A673 (cell line): Measurements from ENCODE around the gene SOX30. TPM values are rescaled to one million over a fixed set of nuclear protein-coding genes. Genes with fewer than 3 reads are reported as not detected.
"Not testable (repeated sequence)": the region's sequence is repeated elsewhere in the genome, so short reads cannot be mapped to it uniquely, and the experiment has no call there.

Experiments used
- BruUV-seq: library from RNA; stranded (reverse); fragments of 400-500 nt; replicated peaks from 2 replicates; lab custom pipeline; 2021; lab: Mats Ljungman, UMichigan
- CTCF ChIA-PET: fragments of 300-600 bp; sonication (Branson Sonifier 250); formaldehyde crosslinking; loops from one replicate; lab custom pipeline; 2022; ENCODE audit warnings: antibody characterized with exemption; lab: Charles Lee
- POLR2A ChIA-PET: fragments of 300-600 bp; sonication (Branson Sonifier 250); formaldehyde crosslinking; loops from one replicate; lab custom pipeline; 2022; ENCODE audit warnings: antibody characterized with exemption; ENCODE audit not compliant: low non-redundant PET; lab: Charles Lee
- DNase-seq: peaks from one replicate; pipeline ENCODE4 v3.0.0-alpha.2; 2015; ENCODE audit warnings: low spot score
- H3K27ac ChIP-seq: fragments of 200-600 bp; sonication (generic); 2 replicates; pipeline ENCODE4 v1.5.1; 2016; ENCODE audit warnings: mixed run types, low read depth, mild to moderate bottlenecking, mixed read lengths, antibody characterized with exemption, low read length; ENCODE audit not compliant: poor library complexity, severe bottlenecking
- H3K27me3 ChIP-seq: fragments of 200-600 bp; sonication (generic); replicated peaks from 2 replicates; pipeline ENCODE4 v1.6.1; 2017; ENCODE audit warnings: mixed run types, low read depth, mild to moderate bottlenecking, mixed read lengths, antibody characterized with exemption, low read length; ENCODE audit not compliant: insufficient read depth, poor library complexity
- H3K36me3 ChIP-seq: fragments of 200-600 bp; sonication (generic); 2 replicates; pipeline ENCODE4 v1.6.1; 2016; ENCODE audit warnings: mixed run types, mild to moderate bottlenecking, mixed read lengths, antibody characterized with exemption, low read length; ENCODE audit not compliant: insufficient read depth, poor library complexity, severe bottlenecking
- H3K4me1 ChIP-seq: fragments of 200-600 bp; sonication (generic); 2 replicates; pipeline ENCODE4 v1.6.1; 2017; ENCODE audit warnings: mixed run types, mild to moderate bottlenecking, mixed read lengths, antibody characterized with exemption, low read length; ENCODE audit not compliant: insufficient read depth, poor library complexity, severe bottlenecking
- H3K4me3 ChIP-seq: fragments of 200-600 bp; sonication (generic); 2 replicates; pipeline ENCODE4 v1.5.1; 2016; ENCODE audit warnings: low read depth, mixed run types, mild to moderate bottlenecking, mixed read lengths, low read length; ENCODE audit not compliant: poor library complexity, severe bottlenecking
- H3K9me3 ChIP-seq: fragments of 200-600 bp; sonication (generic); 2 replicates; pipeline ENCODE4 v1.6.1; 2016; ENCODE audit warnings: mixed run types, low read depth, mild to moderate bottlenecking, mixed read lengths, antibody characterized with exemption, low read length; ENCODE audit not compliant: poor library complexity, severe bottlenecking
- CTCF ChIP-seq: fragments of 300-800, 200-600 bp; sonication (generic); conservative IDR thresholded peaks from 2 replicates; pipeline ENCODE4 v1.5.1; 2017; ENCODE audit warnings: low read depth, mild to moderate bottlenecking, antibody characterized with exemption, low read length, moderate library complexity, mixed read lengths
- EZH2 ChIP-seq: fragments of 200-600 bp; sonication (generic); IDR thresholded peaks from 2 replicates; pipeline ENCODE4 v1.6.1; 2017; ENCODE audit warnings: borderline replicate concordance, low read depth, mild to moderate bottlenecking, mixed read lengths, antibody characterized with exemption, low read length; ENCODE audit not compliant: poor library complexity, severe bottlenecking
- intact Hi-C: fragments of 100-400 bp; cut with micrococcal nuclease; formaldehyde crosslinking; loops from one replicate; pipeline ENCODE4 v1.10.0; 2022; ENCODE audit not compliant: unreplicated experiment
- total RNA-seq: library from RNA; stranded (reverse); gene quantifications from 2 replicates; pipeline ENCODE4 v1.2.3, GENCODE V29; 2021

The SOX30 gene
- total RNA-seq, 1 experiment from 2014 or later = not detected

- TF ChIP-seq EZH2 (no peak), CTCF (no peak)
- Histone ChIP-seq H3K4me1 (no peaks in the 10 kb centered on the region), H3K4me3 (no peak overlapping the region), H3K36me3 (no peaks in the 10 kb centered on the region), H3K27ac (no peak overlapping the region), H3K27me3 (no peaks in the 10 kb centered on the region), H3K9me3 (no peaks in the 10 kb centered on the region)
- no peak for DNase-seq
- ChIA-PET CTCF (no interaction called here), POLR2A (no interaction called here)
- intact Hi-C loops = no loop called here
- no TSS peak for BruUV-seq
Observed at GRCh38 chr5:157690690-157691433, 38.6 kb upstream of the SOX30 start.

GRCh38 chr5:157689942-157690689 lies 37.9 kb upstream of the SOX30 start:
- BruUV-seq = no TSS peak
- intact Hi-C loops = no loop called here
- CTCF ChIA-PET = no interaction called here

GRCh38 chr5:157687198-157687554 lies 34.9 kb upstream of the SOX30 start:
- no TSS peak for BruUV-seq
- H3K27ac ChIP-seq = no peak overlapping the region
- no peak for DNase-seq
- ChIA-PET CTCF (no interaction called here), POLR2A (no interaction called here)
- intact Hi-C loops = no loop called here
- no peaks in the 10 kb centered on the region for H3K27me3 ChIP-seq
- no peak for TF ChIP-seq EZH2
- no peak for TF ChIP-seq CTCF
- H3K4me3 ChIP-seq = no peak overlapping the region
- no peaks in the 10 kb centered on the region for H3K36me3 ChIP-seq
- H3K9me3 ChIP-seq = no peaks in the 10 kb centered on the region
- no peaks in the 10 kb centered on the region for H3K4me1 ChIP-seq

More at GRCh38 chr5:157689942-157690689, 37.9 kb upstream of the SOX30 start:
- Histone ChIP-seq H3K9me3 (no peaks in the 10 kb centered on the region), H3K4me1 (no peaks in the 10 kb centered on the region), H3K27me3 (no peaks in the 10 kb centered on the region), H3K27ac (no peak overlapping the region), H3K36me3 (no peaks in the 10 kb centered on the region), H3K4me3 (no peak overlapping the region)
- TF ChIP-seq CTCF (no peak), EZH2 (no peak)
- POLR2A ChIA-PET = no interaction called here
- no peak for DNase-seq

- H3K27ac ChIP-seq, H3K9me3 ChIP-seq, CTCF ChIA-PET, DNase-seq, H3K4me1 ChIP-seq, BruUV-seq, intact Hi-C loops, H3K27me3 ChIP-seq, H3K36me3 ChIP-seq, H3K4me3 ChIP-seq, POLR2A ChIA-PET: not testable (repeated sequence)
Observed at GRCh38 chr5:157686276-157687197, 34.3 kb upstream of the SOX30 start.
